Pancreas (tissue), 10 donors: ENCODE data around the gene PHACTR3. TPM values are rescaled to one million over a fixed set of nuclear protein-coding genes. Genes with fewer than 3 reads are reported as not detected.

Source experiments
- ATAC-seq, 4 donors: fragments of 200-7000 bp; cut with Tn5 transposase; one replicate each; pipeline versions ENCODE4 v1.8.0 to v1.9.1; 2020; ENCODE audit warnings: mild to moderate bottlenecking in 4 of 4, moderate library complexity in 4 of 4
- DNase-seq, 6 donors: peaks; one replicate each; pipeline ENCODE4 v3.0.0-alpha.2; 2020
- FAIRE-seq: peaks from 2 replicates; lab custom pipeline; 2012; peaks lifted over from hg19 to GRCh38; lab: Jason Lieb, UNC
- H3K27ac ChIP-seq, 4 donors: fragments of 200-600 bp; sonication (generic); 1 replicate in 3 of 4; 2 replicates in 1 of 4; pipeline versions ENCODE4 v1.5.0 to v1.8.0; 2020
- H3K27me3 ChIP-seq, 4 donors: fragments of 200-600 bp; one replicate each; pipeline ENCODE4 v1.8.0; 2021
- H3K36me3 ChIP-seq, 3 donors: fragments of 200-600 bp; sonication (generic) in 1 of 3; one replicate each; pipeline versions ENCODE4 v1.5.0 to v1.8.0; 2020 to 2021
- H3K4me1 ChIP-seq, 3 donors: fragments of 200-600 bp; one replicate each; pipeline ENCODE4 v1.8.0; 2021
- H3K4me3 ChIP-seq, 4 donors: fragments of 200-600 bp; sonication (generic) in 2 of 4; one replicate each; pipeline versions ENCODE4 v1.5.0 to v1.8.0; 2020 to 2021
- H3K9me3 ChIP-seq, 4 donors: fragments of 200-600 bp; one replicate each; pipeline ENCODE4 v1.8.0; 2021
- CTCF ChIP-seq, 4 donors: fragments of 200-600 bp; sonication (generic) in 3 of 4; IDR thresholded peaks; one replicate each; pipeline versions ENCODE4 v1.5.0 to v1.8.0; 2021; ENCODE audit warnings: antibody characterized with exemption in 4 of 4
- WGBS, 2 donors: extraction: QIAGEN DNeasy Blood & Tissue Kit; methylation state at CpG; one replicate each; pipeline ENCODE4 v1.1.7; 2013; 5-methylcytosine and 5-hydroxymethylcytosine counted together
- intact Hi-C, 3 donors: fragments of 100-400 bp; cut with DNase I; formaldehyde crosslinking; loops; one replicate each; pipeline versions ENCODE4 v1.11.1 to v1.14.2; 2022
- polyA plus RNA-seq, 2 donors: library from polyadenylated mRNA; stranded (reverse); fragments of 200-250 nt; gene quantifications; one replicate each; pipeline ENCODE4 v1.2.3, GENCODE V29; 2013
- total RNA-seq, 6 donors: library from RNA; stranded (reverse); fragmentation: NEBNext Ultra II Directional in 4 of 6; extraction: Animal tissue kit (Norgen Biotek cat#: 25700) in 4 of 6; gene quantifications; one replicate each; pipeline versions ENCODE4 v1.2.1 to v1.2.4, GENCODE V29; 2021 to 2023
- donor health status: healthy with polysubstance abuse.
- donor health status: DM: no; HTN: no; CAD: no; lungs with moderate emphysema.
- donor health status: DM: no; HTN: no; CAD: no.
- donor health status: control.
- donor health status: control.
- donor health status: Bipolar disorder and iron deficiency.
- donor health status: DM: yes; HTN: yes; CAD: no.
- donor health status: DM: no; HTN: no; CAD: no.
- donor health status: DM: no; HTN: no; CAD: no.
- donor health status: DM: yes; HTN: yes; CAD: no.

PHACTR3 gene
- total and polyA plus RNA-seq, 8 donors, result 0.14 to 1.5 (median 0.35) TPM; not detected in 3

- Histone ChIP-seq H3K9me3 (no peaks in the 10 kb centered on the region), H3K4me1 (no peaks in the 10 kb centered on the region), H3K27ac (no peak overlapping the region), H3K36me3 (no peaks in the 10 kb centered on the region), H3K27me3 (no peaks in the 10 kb centered on the region), H3K4me3 (no peak overlapping the region)
- no peak for FAIRE-seq
- ATAC-seq, result no peak
- no peak for TF ChIP-seq CTCF (IDR thresholded peaks at IDR 0.05)
- 57 to 65% methylated on average over 6 of the region's 6 CpGs for WGBS, 2 donors
- intact Hi-C loops, result no loop called here
- DNase-seq, result no peak
Measured at GRCh38 chr20:59677586-59677985, 73.2 kb downstream of the PHACTR3 start.

GRCh38 chr20:59678288-59678687, 73.9 kb downstream of the PHACTR3 start:
- intact Hi-C loops, result no loop called here
- FAIRE-seq (no peak), ATAC-seq (no peak), DNase-seq (no peak)
- Histone ChIP-seq H3K27me3 (no peaks in the 10 kb centered on the region), H3K4me1 (no peaks in the 10 kb centered on the region), H3K4me3 (no peak overlapping the region), H3K27ac (no peak overlapping the region), H3K36me3 (no peaks in the 10 kb centered on the region), H3K9me3 (no peaks in the 10 kb centered on the region)
- 43 to 50% methylated on average over 9 of the region's 9 CpGs for WGBS, 2 donors
- no peak for TF ChIP-seq CTCF (IDR thresholded peaks at IDR 0.05)

- ATAC-seq, result no peak
- DNase-seq, result no peak
- WGBS, 2 donors, result 50 to 52% methylated on average over 8 of the region's 8 CpGs
- Histone ChIP-seq H3K9me3 (no peaks in the 10 kb centered on the region), H3K27ac (no peak overlapping the region), H3K36me3 (no peaks in the 10 kb centered on the region), H3K27me3 (no peaks in the 10 kb centered on the region), H3K4me3 (no peak overlapping the region), H3K4me1 (no peaks in the 10 kb centered on the region)
- intact Hi-C loops, result no loop called here
- no peak for TF ChIP-seq CTCF (IDR thresholded peaks at IDR 0.05)
- FAIRE-seq, result no peak
Measured at GRCh38 chr20:59678951-59679350, 74.6 kb downstream of the PHACTR3 start.

GRCh38 chr20:59680148-59680650, 75.9 kb downstream of the PHACTR3 start:
- FAIRE-seq, result no peak
- H3K27me3 ChIP-seq, result no peaks in the 10 kb centered on the region
- H3K4me1 ChIP-seq, result no peaks in the 10 kb centered on the region
- 73 to 74% methylated on average over 9 of the region's 9 CpGs for WGBS, 2 donors
- no peak overlapping the region for H3K4me3 ChIP-seq
- no peaks in the 10 kb centered on the region for H3K36me3 ChIP-seq
- TF ChIP-seq CTCF (IDR thresholded peaks at IDR 0.05), result no peak
- no peak for DNase-seq
- no peak for ATAC-seq
- intact Hi-C loops, result no loop called here
- no peaks in the 10 kb centered on the region for H3K9me3 ChIP-seq
- H3K27ac ChIP-seq, result no peak overlapping the region

- TF ChIP-seq CTCF (IDR thresholded peaks at IDR 0.05), result no peak
- no peaks in the 10 kb centered on the region for H3K36me3 ChIP-seq
- no peak for FAIRE-seq
- intact Hi-C loops, result no loop called here
- H3K9me3 ChIP-seq, result no peaks in the 10 kb centered on the region
- no peak for ATAC-seq
- no peak overlapping the region for H3K27ac ChIP-seq
- DNase-seq, result no peak
- H3K4me3 ChIP-seq, result no peak overlapping the region
- no peaks in the 10 kb centered on the region for H3K4me1 ChIP-seq
- no peaks in the 10 kb centered on the region for H3K27me3 ChIP-seq
- 65 to 81% methylated on average over 1 of the region's 1 CpG for WGBS, 2 donors
Measured at GRCh38 chr20:59680852-59681251, 76.5 kb downstream of the PHACTR3 start.
